Keratinocyte (primary cell): Measurements from ENCODE around the gene NKX6-1. TPM values are rescaled to one million over a fixed set of nuclear protein-coding genes. Genes with fewer than 3 reads are reported as not detected.

ENCODE experiments used
- DNase-seq: peaks from one replicate; pipeline ENCODE4 v3.0.0-alpha.2; 2011; ENCODE audit warnings: low read depth, missing footprints, low spot score
- FAIRE-seq: peaks from 2 replicates; lab custom pipeline; 2011; peaks lifted over from hg19 to GRCh38; lab: Jason Lieb, UNC
- H2AFZ ChIP-seq: 2 replicates; pipeline ENCODE4 v1.6.0; 2012; ENCODE audit warnings: low read length, control low read depth, inconsistent platforms; ENCODE audit not compliant: control insufficient read depth
- H3K27ac ChIP-seq: 2 replicates; pipeline ENCODE4 v1.5.1; 2011; ENCODE audit warnings: low read length; ENCODE audit not compliant: control insufficient read depth, insufficient read depth
- H3K27me3 ChIP-seq: 3 replicates; pipeline ENCODE4 v1.6.0; 2011; ENCODE audit warnings: low read length; ENCODE audit not compliant: control insufficient read depth, insufficient read depth; ENCODE audit errors: extremely low read depth
- H3K36me3 ChIP-seq, 2 experiments: 2 replicates in 1 of 2; 3 replicates in 1 of 2; pipeline ENCODE4 v1.5.1; 2011; ENCODE audit warnings: low read length in 2 of 2, mild to moderate bottlenecking in 1 of 2; ENCODE audit not compliant: control insufficient read depth in 2 of 2, insufficient read depth in 2 of 2; ENCODE audit errors: extremely low read depth in 1 of 2
- H3K4me1 ChIP-seq: 3 replicates; pipeline ENCODE4 v1.5.1; 2011; ENCODE audit warnings: low read length; ENCODE audit not compliant: control insufficient read depth, insufficient read depth; ENCODE audit errors: extremely low read depth
- H3K4me2 ChIP-seq: 3 replicates; pipeline ENCODE4 v1.6.0; 2011; ENCODE audit warnings: low read depth, low read length; ENCODE audit not compliant: control insufficient read depth, insufficient read depth; ENCODE audit errors: extremely low read depth
- H3K4me3 ChIP-seq, 3 experiments: fragments of 200-600 bp in 1 of 3; sonication (generic) in 1 of 3; 2 replicates in 2 of 3; 3 replicates in 1 of 3; pipeline ENCODE4 v1.5.1; 2011 to 2016; ENCODE audit warnings: low read length in 3 of 3, mild to moderate bottlenecking in 3 of 3, control low read depth in 2 of 3, inconsistent platforms in 1 of 3, low read depth in 1 of 3, mixed read lengths in 1 of 3, mixed run types in 1 of 3, moderate library complexity in 1 of 3; ENCODE audit not compliant: control insufficient read depth in 2 of 3, insufficient read depth in 2 of 3; ENCODE audit errors: extremely low read depth in 1 of 3
- H3K79me2 ChIP-seq: 2 replicates; pipeline ENCODE4 v1.6.0; 2012; ENCODE audit warnings: low read length; ENCODE audit not compliant: control insufficient read depth, insufficient read depth
- H3K9ac ChIP-seq: 3 replicates; pipeline ENCODE4 v1.6.0; 2011; ENCODE audit warnings: low read length; ENCODE audit not compliant: control insufficient read depth, insufficient read depth; ENCODE audit errors: extremely low read depth
- H3K9me1 ChIP-seq: 3 replicates; pipeline ENCODE4 v1.6.0; 2011; ENCODE audit warnings: low read length; ENCODE audit not compliant: control insufficient read depth, insufficient read depth; ENCODE audit errors: extremely low read depth
- H3K9me3 ChIP-seq: 2 replicates; pipeline ENCODE4 v1.5.1; 2012; ENCODE audit warnings: low read depth, low read length; ENCODE audit not compliant: control insufficient read depth
- H4K20me1 ChIP-seq: 3 replicates; pipeline ENCODE4 v1.6.0; 2011; ENCODE audit warnings: low read length; ENCODE audit not compliant: control insufficient read depth, insufficient read depth; ENCODE audit errors: extremely low read depth
- EZH2 ChIP-seq: IDR thresholded peaks from one replicate; pipeline ENCODE4 v1.6.1; 2012; ENCODE audit warnings: inconsistent platforms, mild to moderate bottlenecking, low read length, moderate library complexity
- dilution Hi-C: fragments of 300-500 bp; cut with MboI; formaldehyde crosslinking; loops from one replicate; pipeline ENCODE4 v1.7.0; 2020; ENCODE audit warnings: low sequenced_read_pairs; ENCODE audit not compliant: extremely low pct_ligation_motif_present
- polyA plus RNA-seq, 5 experiments: library from polyadenylated mRNA; depleted of rRNA in 3 of 5; stranded (reverse) in 3 of 5; stranded (forward) in 1 of 5; unstranded in 1 of 5; fragments of >200 nt; gene quantifications; 1 replicate in 1 of 5; 2 replicates in 3 of 5; 3 replicates in 1 of 5; pipeline versions ENCODE4 v1.2.1 to v1.2.3, GENCODE V29; 2011 to 2012; ENCODE audit warnings: missing spikeins in 2 of 5, low read depth in 1 of 5, low replicate concordance in 1 of 5
- TF ChIP-seq, protein P1 (sequence below), 3 experiments: IDR thresholded peaks in 1 of 3; conservative IDR thresholded peaks in 1 of 3; optimal IDR thresholded peaks in 1 of 3; 2 replicates in 2 of 3; 3 replicates in 1 of 3; pipeline versions ENCODE3 to v1.5.1; 2011; ENCODE audit warnings: low read length in 3 of 3, mild to moderate bottlenecking in 3 of 3, moderate library complexity in 2 of 3, control low read depth in 1 of 3, inconsistent platforms in 1 of 3; ENCODE audit not compliant: insufficient read depth in 2 of 3; ENCODE audit errors: extremely low read depth in 1 of 3

The NKX6-1 gene
- polyA plus RNA-seq, 1 donor (not counting 4 experiments of a cell fraction or from before 2014, with no cell fraction given), result not detected

DNA sequence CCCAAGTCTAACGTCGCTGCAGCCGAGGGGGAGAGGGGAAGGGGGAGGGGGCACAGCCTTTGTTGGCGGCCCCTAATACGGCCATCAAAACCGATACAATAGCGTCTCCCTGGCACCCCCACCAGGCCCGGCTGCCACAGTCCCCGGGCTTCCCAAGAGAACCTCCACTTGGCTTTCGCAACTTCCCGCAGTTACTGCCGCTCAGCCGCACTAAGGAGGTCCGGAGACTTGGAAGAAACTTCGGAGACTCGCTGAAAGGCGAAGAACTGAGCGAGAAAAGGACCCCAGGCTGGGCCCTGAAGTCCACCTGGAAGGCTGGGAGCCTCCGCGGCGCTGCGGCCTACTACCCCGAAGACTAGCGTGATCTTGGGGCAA, 2.8 kb downstream of the NKX6-1 start:
- no peak for TF ChIP-seq EZH2
- TF ChIP-seq, protein P1, sequence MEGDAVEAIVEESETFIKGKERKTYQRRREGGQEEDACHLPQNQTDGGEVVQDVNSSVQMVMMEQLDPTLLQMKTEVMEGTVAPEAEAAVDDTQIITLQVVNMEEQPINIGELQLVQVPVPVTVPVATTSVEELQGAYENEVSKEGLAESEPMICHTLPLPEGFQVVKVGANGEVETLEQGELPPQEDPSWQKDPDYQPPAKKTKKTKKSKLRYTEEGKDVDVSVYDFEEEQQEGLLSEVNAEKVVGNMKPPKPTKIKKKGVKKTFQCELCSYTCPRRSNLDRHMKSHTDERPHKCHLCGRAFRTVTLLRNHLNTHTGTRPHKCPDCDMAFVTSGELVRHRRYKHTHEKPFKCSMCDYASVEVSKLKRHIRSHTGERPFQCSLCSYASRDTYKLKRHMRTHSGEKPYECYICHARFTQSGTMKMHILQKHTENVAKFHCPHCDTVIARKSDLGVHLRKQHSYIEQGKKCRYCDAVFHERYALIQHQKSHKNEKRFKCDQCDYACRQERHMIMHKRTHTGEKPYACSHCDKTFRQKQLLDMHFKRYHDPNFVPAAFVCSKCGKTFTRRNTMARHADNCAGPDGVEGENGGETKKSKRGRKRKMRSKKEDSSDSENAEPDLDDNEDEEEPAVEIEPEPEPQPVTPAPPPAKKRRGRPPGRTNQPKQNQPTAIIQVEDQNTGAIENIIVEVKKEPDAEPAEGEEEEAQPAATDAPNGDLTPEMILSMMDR (optimal IDR thresholded peaks at IDR 0.05 in 1 of 3, IDR thresholded peaks at IDR 0.05 in 1 of 3, conservative IDR thresholded peaks at IDR 0.05 in 1 of 3; ENCODE audit: extremely low read depth in 1 of 3, insufficient read depth in 2 of 3, low read length in 3 of 3), result no peak
- no peak overlapping the region for H2AFZ ChIP-seq
- no peak overlapping the region for H3K9ac ChIP-seq
- dilution Hi-C loops, result no loop called here
- H3K27me3 ChIP-seq, result peaks cover 95% of the 10 kb centered on the region
- no peak overlapping the region for H3K27ac ChIP-seq
- peaks cover 8% of the 10 kb centered on the region for H3K4me1 ChIP-seq
- DNase-seq, result no peak
- no peaks in the 10 kb centered on the region for H3K9me1 ChIP-seq
- H3K4me2 ChIP-seq, result no peak overlapping the region
- no peak for FAIRE-seq
- H3K36me3 ChIP-seq, result no peaks in the 10 kb centered on the region
- H4K20me1 ChIP-seq, result peaks cover 3% of the 10 kb centered on the region
- no peak overlapping the region for H3K4me3 ChIP-seq
- peaks cover 10% of the 10 kb centered on the region for H3K9me3 ChIP-seq
- H3K79me2 ChIP-seq, result no peaks in the 10 kb centered on the region

DNA sequence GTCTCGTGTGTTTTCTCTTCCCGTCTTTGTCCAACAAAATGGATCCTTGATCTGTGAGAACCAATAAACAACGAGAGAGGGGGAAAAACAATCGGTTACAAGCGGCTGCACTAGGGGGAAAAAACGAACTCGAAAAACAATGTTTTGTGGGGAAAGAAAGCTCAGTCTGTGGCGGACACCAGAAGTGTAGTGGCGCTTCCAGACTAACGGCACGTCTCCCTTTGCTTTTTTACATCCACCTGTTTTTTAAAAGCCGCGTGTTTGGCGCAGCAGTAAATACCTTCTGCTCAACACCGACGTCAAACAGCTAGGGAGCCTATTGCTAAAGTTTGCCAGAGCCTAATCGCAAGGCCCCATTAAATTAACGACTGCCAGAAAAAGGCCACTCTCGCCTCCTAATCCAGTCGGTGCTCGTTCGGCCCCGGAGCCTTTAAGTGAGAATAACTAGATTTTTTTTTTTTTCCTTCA, 3.3 kb downstream of the NKX6-1 start:
- Histone ChIP-seq H3K36me3 (no peaks in the 10 kb centered on the region), H3K4me3 (no peak overlapping the region), H3K79me2 (no peaks in the 10 kb centered on the region), H3K9me3 (peaks cover 10% of the 10 kb centered on the region), H3K9ac (no peak overlapping the region), H3K27me3 (peaks cover 95% of the 10 kb centered on the region), H2AFZ (no peak overlapping the region), H3K9me1 (no peaks in the 10 kb centered on the region), H4K20me1 (peaks cover 3% of the 10 kb centered on the region), H3K4me1 (peaks cover 8% of the 10 kb centered on the region), H3K27ac (no peak overlapping the region), H3K4me2 (no peak overlapping the region)
- DNase-seq (no peak), FAIRE-seq (no peak)
- peak; percentile 7 for TF ChIP-seq EZH2
- TF ChIP-seq, protein P1 (optimal IDR thresholded peaks at IDR 0.05 in 1 of 3, IDR thresholded peaks at IDR 0.05 in 1 of 3, conservative IDR thresholded peaks at IDR 0.05 in 1 of 3; ENCODE audit: extremely low read depth in 1 of 3, insufficient read depth in 2 of 3, low read length in 3 of 3), result no peak
- dilution Hi-C loops, result no loop called here
